A172 (cell line): ENCODE results near the gene EWSR1. TPM values are rescaled to one million over a fixed set of nuclear protein-coding genes. Genes with fewer than 3 reads are reported as not detected.

Experiments
- DNase-seq: peaks from one replicate; pipeline ENCODE4 v3.0.0-alpha.2; 2015; ENCODE audit warnings: low spot score
- total RNA-seq: library from RNA; depleted of rRNA; stranded (reverse); fragments of >200 nt; shearing (Covaris generic); gene quantifications from 2 replicates; pipeline ENCODE4 v1.2.3, GENCODE V29; 2014

The EWSR1 gene
- total RNA-seq, 1 experiment from 2014 or later = 146 TPM

GRCh38 chr22:29315286-29316140, 47.4 kb downstream of the EWSR1 start, which contains the start of gene RASL10A:
Gene RASL10A, minus strand, starts transcription at chr22:29315697. Its CDS starts 451 bp downstream, at chr22:29315246.
- no peak for DNase-seq

GRCh38 chr22:29316141-29316828, 48.2 kb downstream of the EWSR1 start:
- DNase-seq = no peak

DNA sequence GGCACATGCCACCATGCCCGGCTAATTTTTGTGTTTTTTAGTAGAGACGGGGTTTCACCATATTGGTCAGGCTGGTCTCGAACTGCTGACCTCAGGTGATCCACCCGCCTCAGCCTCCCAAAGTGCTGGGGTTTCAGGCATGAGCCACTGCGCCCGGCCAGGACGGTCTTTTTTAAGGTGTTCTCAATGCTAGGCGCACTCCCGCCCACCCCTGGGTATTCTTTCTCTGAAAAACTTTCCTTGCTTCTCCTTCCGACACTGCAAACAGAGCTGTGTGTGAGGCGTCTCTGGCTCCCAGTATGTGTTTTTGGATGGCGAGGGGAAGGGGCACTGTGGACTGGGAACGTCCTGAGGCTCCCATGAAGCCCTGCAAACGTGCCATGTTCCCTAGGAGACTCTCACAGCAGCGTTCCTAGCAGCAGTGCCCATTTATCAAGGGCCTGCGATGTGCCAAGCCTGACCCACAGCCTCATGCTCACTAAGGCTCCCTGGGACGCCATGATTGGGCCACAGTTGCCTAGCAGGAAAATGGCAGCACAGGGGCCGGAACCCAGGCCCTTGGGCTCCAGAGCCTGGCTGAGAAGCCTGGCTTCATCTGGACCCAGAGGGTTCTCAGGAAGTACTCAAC, 49.9 kb downstream of the EWSR1 start:
- no peak for DNase-seq

GRCh38 chr22:29319072-29319471, 51.0 kb downstream of the EWSR1 start:
- no peak for DNase-seq

DNA sequence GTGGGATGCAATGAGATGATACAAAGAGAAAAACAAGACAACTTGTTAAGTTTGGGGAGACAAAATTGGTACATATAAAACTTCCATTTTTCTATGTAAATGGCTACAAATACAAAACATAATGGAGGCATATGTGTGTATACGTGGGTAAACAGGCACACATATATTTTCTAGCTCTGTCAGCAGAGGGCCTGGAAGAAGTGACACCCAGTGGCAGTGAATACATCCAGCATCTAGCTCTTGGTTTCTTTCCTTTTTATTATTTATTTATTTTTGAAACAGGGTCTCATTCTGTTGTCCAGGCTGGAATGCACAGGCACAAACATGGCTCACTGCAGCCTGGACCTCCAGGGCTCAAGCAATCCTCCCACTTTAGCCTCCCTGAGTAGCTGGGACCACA, 52.5 kb downstream of the EWSR1 start:
- DNase-seq = no peak

DNA sequence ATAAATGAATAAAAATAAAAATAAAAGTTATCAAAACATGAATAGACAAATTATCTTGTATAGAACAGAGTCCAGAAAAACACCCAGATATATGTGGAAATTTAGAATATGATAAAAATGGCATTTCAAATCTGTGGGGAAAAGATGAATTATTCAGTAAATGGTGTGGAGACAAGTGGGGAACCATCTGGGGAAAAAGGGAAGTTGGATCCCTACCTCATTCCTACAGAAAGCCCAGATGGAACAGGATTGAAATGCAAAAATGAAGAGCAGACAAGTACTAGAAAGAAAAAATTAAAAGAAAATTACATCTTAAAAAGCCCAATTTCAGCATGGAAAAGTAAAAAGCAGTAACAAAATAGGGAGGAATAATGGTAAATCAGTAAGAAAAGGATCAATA, 55.6 kb downstream of the EWSR1 start:
- DNase-seq = no peak

- no peak for DNase-seq
Measured at GRCh38 chr22:29325356-29325755, 57.3 kb downstream of the EWSR1 start.

DNA sequence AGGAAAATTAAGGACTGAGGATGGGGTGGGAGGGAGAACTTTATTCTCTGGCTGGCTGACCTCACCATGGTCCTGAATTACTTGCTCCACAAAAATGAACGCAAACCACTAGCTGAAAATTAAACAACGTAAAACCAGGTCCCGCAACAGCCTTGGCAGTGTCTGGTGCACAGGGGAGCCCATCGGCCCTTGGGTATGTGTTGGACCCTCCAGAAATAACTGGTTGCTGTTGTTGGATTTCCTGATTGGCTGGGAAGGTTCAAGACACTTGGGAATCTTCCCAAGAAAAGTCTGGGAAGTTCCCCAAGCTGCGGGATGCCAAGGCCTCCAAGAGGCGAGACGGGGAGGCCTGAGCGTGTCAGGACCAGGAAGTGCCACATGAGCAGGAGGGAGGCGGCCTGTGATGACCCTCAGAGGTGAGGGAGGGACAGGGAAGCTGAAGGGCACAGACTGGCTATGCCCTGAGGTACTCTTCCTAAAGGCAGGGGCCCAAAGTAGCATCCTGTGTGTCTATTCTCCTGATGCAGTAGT, 57.8 kb downstream of the EWSR1 start:
- DNase-seq = no peak

DNA sequence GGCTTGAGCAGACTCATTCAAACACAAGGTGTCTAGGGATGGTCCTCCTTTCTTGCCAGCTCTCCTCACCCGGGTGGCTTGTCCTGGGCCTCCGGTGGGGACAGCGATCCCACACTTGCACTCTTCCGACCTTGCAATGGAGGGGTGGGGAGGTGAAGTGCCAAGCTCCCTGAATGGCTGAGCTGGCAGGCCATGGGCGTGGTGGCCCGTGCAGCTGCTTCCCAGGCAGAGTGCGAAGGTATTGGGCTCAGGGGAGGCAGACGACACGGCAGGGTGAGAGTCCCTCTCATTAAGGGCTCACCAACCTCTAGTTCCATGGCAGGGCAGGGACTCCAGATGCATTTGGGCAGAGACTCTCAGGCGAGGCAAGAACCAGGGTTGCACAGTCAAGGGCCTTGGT, 58.4 kb downstream of the EWSR1 start:
- no peak for DNase-seq

DNA sequence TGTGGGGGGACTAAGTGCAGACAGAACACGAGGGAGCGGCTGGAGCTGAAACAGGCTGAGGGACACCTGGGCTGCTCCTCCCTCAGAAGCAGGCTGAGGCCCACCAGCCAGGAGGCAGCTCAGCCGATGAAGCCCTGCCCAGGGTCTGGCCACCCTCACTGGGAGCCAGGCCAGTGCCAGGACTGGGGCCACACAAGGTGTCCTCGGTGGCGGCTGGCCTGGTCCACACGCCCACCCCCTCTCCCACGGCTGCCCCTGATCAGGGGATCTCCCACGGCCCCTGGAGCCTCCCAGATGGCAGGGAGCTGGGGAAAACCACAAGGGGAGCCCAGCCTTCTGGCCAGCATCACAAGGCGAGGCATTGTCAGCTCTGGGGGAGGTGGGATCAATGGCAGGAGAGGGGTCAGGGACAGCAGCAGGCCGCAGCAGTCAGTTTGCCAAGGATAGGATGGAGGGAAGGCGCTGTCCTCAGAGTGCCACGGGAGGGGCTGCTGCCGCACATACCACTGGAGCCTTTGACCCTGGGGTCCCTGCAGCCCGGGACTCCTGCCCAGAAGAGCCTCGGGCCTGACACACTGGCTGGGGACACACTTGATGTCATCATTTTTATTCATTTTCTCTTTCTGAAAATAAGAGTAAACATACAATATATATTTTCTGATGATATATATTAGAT, 59.2 kb downstream of the EWSR1 start:
- no peak for DNase-seq

DNA sequence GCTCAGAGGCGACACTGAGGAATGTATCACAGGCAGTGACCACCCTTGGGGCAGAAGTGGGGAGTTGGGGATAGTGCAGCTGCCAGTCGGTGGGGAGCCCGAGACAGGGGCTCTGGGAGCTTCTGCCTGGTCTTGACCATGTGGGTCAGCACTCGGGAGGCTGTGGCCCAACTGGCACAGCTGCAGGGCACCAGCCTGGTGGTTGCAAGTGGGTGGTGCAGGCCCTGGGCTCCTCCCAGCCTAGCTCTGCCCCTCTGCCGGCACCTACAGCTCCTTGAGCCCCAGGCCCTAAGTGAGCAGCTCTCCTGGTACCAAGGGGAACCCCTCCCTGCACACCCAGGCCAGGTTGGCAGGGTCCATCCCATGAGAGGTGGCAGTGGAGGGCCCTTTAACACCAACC, 60.0 kb downstream of the EWSR1 start:
- DNase-seq = no peak

GRCh38 chr22:29328566-29329500, 60.8 kb downstream of the EWSR1 start:
- peak; percentile 57 for DNase-seq

DNA sequence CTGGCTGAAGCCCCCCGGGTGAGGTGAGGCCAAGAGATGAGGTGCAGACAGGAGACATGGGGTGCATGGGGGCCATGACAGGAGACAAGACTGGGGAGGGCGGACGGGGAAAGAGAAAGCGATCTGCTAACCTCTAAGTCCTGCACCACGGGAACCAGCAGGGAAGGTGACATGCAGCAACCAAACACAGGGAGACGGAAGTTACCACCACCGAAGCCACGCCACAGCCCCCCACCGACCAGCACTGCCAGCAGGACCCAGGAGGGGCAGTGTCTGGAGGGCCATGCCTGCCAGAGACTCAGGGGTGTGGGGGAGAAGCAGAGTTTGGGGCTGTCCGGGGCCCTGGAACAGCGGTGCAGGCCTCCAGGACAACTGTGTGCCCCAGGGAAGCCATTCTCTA, 61.5 kb downstream of the EWSR1 start:
- DNase-seq = no peak

DNA sequence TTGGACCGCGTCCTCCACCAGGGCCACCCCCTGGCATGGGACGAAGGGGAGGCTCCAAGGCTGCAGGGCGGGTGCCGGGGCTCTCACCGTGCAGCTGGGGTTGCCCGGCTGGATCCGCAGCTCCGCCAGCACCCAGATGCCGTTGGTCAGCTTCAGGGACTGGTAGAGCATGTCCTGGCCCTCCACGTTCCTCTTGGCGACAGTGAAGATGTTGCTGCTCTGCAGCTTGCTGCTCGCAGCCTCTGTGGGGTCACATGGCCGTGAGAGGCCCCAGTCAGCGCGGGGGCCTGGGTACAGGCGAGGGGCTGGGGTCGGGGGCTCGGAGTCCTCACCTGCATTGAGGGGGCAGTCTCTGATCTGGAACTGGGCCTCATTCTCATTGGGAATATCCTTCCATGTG, 62.2 kb downstream of the EWSR1 start:
- no peak for DNase-seq

- DNase-seq = peak; percentile 79
Measured at GRCh38 chr22:29330753-29331152, 62.7 kb downstream of the EWSR1 start.

GRCh38 chr22:29331213-29331612, 63.1 kb downstream of the EWSR1 start:
- DNase-seq = peak; percentile 71

GRCh38 chr22:29331658-29332300, 63.7 kb downstream of the EWSR1 start:
- no peak for DNase-seq

- DNase-seq = no peak
Measured at GRCh38 chr22:29332886-29333496, 64.9 kb downstream of the EWSR1 start.

DNA sequence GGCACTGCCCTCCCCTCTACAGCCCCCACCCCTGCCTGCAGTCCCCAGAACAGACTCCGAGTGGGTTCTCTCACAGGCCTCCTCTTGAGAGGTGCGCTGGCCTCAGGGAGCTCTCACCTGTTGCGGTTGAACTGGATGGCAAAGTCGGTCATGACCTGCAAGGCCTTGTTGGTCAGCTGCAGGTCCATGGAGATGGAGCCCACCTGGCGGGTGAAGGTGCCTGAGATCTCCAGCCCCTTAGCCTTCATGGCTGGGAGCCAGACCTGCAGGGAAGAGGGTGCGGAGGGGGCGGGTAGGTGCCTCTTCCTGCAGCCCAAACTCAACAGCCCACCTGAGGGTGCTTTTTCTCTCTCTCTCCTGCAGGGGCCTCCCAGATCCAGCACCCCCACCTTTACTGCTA, 66.1 kb downstream of the EWSR1 start:
- DNase-seq = no peak
